ENCODE measurements around the gene CEP41.

DNA sequence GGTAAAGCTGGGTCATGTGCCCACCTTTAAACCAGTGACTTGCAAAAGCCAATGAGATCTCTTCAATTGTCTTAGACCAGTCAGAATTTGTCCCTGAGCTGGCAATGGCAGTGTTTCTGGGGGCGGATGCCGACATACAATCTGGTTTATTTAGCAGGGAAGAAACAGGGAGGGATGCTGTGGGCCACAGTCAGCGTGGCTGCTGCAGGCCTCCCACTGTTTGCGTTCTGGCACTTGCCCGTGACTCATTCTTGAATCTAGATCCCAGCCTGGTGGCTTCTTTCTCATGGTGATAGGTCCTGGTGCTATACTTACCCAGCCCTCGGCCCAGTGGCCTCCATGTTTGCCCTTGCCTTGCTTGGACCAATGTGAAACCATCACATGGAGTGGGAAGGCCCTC lies 63.6 kb downstream of the CEP41 start:
- TF ChIP-seq, protein P1, sequence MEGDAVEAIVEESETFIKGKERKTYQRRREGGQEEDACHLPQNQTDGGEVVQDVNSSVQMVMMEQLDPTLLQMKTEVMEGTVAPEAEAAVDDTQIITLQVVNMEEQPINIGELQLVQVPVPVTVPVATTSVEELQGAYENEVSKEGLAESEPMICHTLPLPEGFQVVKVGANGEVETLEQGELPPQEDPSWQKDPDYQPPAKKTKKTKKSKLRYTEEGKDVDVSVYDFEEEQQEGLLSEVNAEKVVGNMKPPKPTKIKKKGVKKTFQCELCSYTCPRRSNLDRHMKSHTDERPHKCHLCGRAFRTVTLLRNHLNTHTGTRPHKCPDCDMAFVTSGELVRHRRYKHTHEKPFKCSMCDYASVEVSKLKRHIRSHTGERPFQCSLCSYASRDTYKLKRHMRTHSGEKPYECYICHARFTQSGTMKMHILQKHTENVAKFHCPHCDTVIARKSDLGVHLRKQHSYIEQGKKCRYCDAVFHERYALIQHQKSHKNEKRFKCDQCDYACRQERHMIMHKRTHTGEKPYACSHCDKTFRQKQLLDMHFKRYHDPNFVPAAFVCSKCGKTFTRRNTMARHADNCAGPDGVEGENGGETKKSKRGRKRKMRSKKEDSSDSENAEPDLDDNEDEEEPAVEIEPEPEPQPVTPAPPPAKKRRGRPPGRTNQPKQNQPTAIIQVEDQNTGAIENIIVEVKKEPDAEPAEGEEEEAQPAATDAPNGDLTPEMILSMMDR (IDR thresholded peaks at IDR 0.05; ENCODE audit: low read length): no peak
- TF ChIP-seq EZH2 (optimal IDR thresholded peaks at IDR 0.05; ENCODE audit: low read depth, low read length): no peak
